Osteoblast (primary cell): Measurements from ENCODE around the gene KAT2A. TPM values are rescaled to one million over a fixed set of nuclear protein-coding genes. Genes with fewer than 3 reads are reported as not detected.
A peak's percentile ranks its signal among the peaks of the same experiment; 100 is the strongest.

Source experiments
- DNase-seq: peaks from one replicate; pipeline ENCODE4 v3.0.0; 2011; ENCODE audit warnings: low spot score, mixed read lengths; ENCODE audit not compliant: insufficient read length; ENCODE audit errors: missing footprints
- H2AFZ ChIP-seq: 2 replicates; pipeline ENCODE4 v1.6.0; 2011; ENCODE audit warnings: mild to moderate bottlenecking, low read length
- H3K27ac ChIP-seq: 2 replicates; pipeline ENCODE4 v1.5.1; 2011; ENCODE audit warnings: mild to moderate bottlenecking, low read depth, low read length, moderate library complexity
- H3K27me3 ChIP-seq: 2 replicates; pipeline ENCODE4 v1.6.0; 2012; ENCODE audit warnings: mild to moderate bottlenecking, control low read depth, inconsistent platforms, low read length, moderate library complexity; ENCODE audit not compliant: insufficient read depth
- H3K36me3 ChIP-seq: 2 replicates; pipeline ENCODE4 v1.5.1; 2011; ENCODE audit warnings: mild to moderate bottlenecking, low read length, control low read depth, moderate library complexity; ENCODE audit not compliant: insufficient read depth
- H3K4me1 ChIP-seq: 2 replicates; pipeline ENCODE4 v1.5.1; 2011; ENCODE audit warnings: mild to moderate bottlenecking, low read length, control low read depth, moderate library complexity; ENCODE audit not compliant: insufficient read depth
- H3K4me2 ChIP-seq: 2 replicates; pipeline ENCODE4 v1.6.0; 2011; ENCODE audit warnings: mild to moderate bottlenecking, low read length; ENCODE audit not compliant: insufficient read depth
- H3K4me3 ChIP-seq: fragments of 200-600 bp; sonication (generic); 3 replicates; pipeline ENCODE4 v1.5.1; 2012; ENCODE audit warnings: mild to moderate bottlenecking, low read length, inconsistent platforms; ENCODE audit not compliant: insufficient read depth
- H3K79me2 ChIP-seq: 2 replicates; pipeline ENCODE4 v1.6.0; 2012; ENCODE audit warnings: mild to moderate bottlenecking, low read length, control low read depth, inconsistent platforms; ENCODE audit not compliant: insufficient read depth
- H3K9me3 ChIP-seq: 2 replicates; pipeline ENCODE4 v1.5.1; 2011; ENCODE audit warnings: low read depth, low read length, control low read depth
- H4K20me1 ChIP-seq: 2 replicates; pipeline ENCODE4 v1.6.0; 2012; ENCODE audit warnings: mild to moderate bottlenecking, low read length, control low read depth; ENCODE audit not compliant: insufficient read depth
- CTCF ChIP-seq: IDR thresholded peaks from 2 replicates; pipeline ENCODE4 v1.5.1; 2011; ENCODE audit warnings: mild to moderate bottlenecking, low read depth, low read length, moderate library complexity; ENCODE audit errors: extremely low read depth
- total RNA-seq: library from RNA; depleted of rRNA; stranded (reverse); fragments of >200 nt; gene quantifications from 2 replicates; pipeline ENCODE4 v1.2.3, GENCODE V29; 2012

KAT2A gene
- total RNA-seq, 1 donor = 9.0 TPM

GRCh38 chr17:42118545-42118944 lies 2.6 kb downstream of the KAT2A start:
- peak; percentile 44 for TF ChIP-seq CTCF
- Histone ChIP-seq H2AFZ (no peak overlapping the region), H3K36me3 (peaks cover 26% of the 10 kb centered on the region), H4K20me1 (peaks cover 6% of the 10 kb centered on the region), H3K4me2 (no peak overlapping the region), H3K27me3 (no peaks in the 10 kb centered on the region), H3K4me3 (no peak overlapping the region), H3K4me1 (peaks cover 9% of the 10 kb centered on the region), H3K27ac (no peak overlapping the region), H3K9me3 (no peaks in the 10 kb centered on the region), H3K79me2 (peaks cover 3% of the 10 kb centered on the region)
- DNase-seq = peak; percentile 84

GRCh38 chr17:42118126-42118510 lies 3.0 kb downstream of the KAT2A start:
- peaks cover 3% of the 10 kb centered on the region for H3K79me2 ChIP-seq
- H3K36me3 ChIP-seq = peaks cover 26% of the 10 kb centered on the region
- H3K9me3 ChIP-seq = no peaks in the 10 kb centered on the region
- H3K27ac ChIP-seq = no peak overlapping the region
- no peaks in the 10 kb centered on the region for H3K27me3 ChIP-seq
- peaks cover 6% of the 10 kb centered on the region for H4K20me1 ChIP-seq
- DNase-seq = peak; percentile 44
- TF ChIP-seq CTCF = no peak
- no peak overlapping the region for H2AFZ ChIP-seq
- H3K4me3 ChIP-seq = no peak overlapping the region
- peaks cover 9% of the 10 kb centered on the region for H3K4me1 ChIP-seq
- no peak overlapping the region for H3K4me2 ChIP-seq

GRCh38 chr17:42117397-42118125 lies 3.6 kb downstream of the KAT2A start:
- Histone ChIP-seq H3K4me1 (peaks cover 14% of the 10 kb centered on the region), H3K79me2 (peaks cover 3% of the 10 kb centered on the region), H3K27ac (no peak overlapping the region), H3K27me3 (no peaks in the 10 kb centered on the region), H2AFZ (no peak overlapping the region), H3K9me3 (no peaks in the 10 kb centered on the region), H3K4me2 (no peak overlapping the region), H3K36me3 (peaks cover 26% of the 10 kb centered on the region), H4K20me1 (peaks cover 6% of the 10 kb centered on the region), H3K4me3 (no peak overlapping the region)
- DNase-seq = peak; percentile 42
- TF ChIP-seq CTCF = no peak

- no peaks in the 10 kb centered on the region for H3K9me3 ChIP-seq
- peaks cover 3% of the 10 kb centered on the region for H3K79me2 ChIP-seq
- H3K4me2 ChIP-seq = no peak overlapping the region
- H3K27me3 ChIP-seq = no peaks in the 10 kb centered on the region
- H3K36me3 ChIP-seq = peaks cover 26% of the 10 kb centered on the region
- no peak overlapping the region for H3K27ac ChIP-seq
- H2AFZ ChIP-seq = no peak overlapping the region
- peaks cover 16% of the 10 kb centered on the region for H3K4me1 ChIP-seq
- H3K4me3 ChIP-seq = no peak overlapping the region
- DNase-seq = peak; percentile 98
- H4K20me1 ChIP-seq = peaks cover 6% of the 10 kb centered on the region
- TF ChIP-seq CTCF = peak; percentile 79
Measured at GRCh38 chr17:42116705-42117396, 4.3 kb downstream of the KAT2A start.
